ENCODE results near the gene TOM1. TPM values are rescaled to one million over a fixed set of nuclear protein-coding genes. Genes with fewer than 3 reads are reported as not detected.

TOM1 gene
- polyA plus RNA-seq, 1 of the 3 experiments (the other 2 are of a cell fraction), result 26.9 TPM

DNA sequence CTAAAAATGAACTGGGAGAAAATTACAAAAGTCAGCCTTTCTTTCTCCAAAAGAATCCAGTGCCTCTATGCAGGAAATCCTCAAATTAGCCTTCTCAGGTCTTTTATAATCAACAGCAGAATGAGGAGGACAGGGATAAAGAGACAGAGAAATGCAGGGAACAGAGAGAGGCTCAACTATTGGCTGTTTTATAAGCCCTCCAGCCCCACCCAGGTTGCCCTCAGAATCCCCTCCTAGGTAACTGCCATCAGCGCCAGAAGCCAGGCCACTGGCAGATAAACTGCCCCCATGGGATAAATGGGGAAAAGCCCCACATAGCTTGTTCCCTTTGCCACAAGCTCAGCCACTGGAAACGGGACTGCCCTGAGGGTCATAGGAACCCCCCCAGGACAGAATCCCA is 70.3 kb downstream of the TOM1 start:
- no peaks in the 10 kb centered on the region for H3K9me3 ChIP-seq
- H2AFZ ChIP-seq (ENCODE audit: low read depth), result no peak overlapping the region
- H3K36me3 ChIP-seq (replicated peaks in 1 of 2; ENCODE audit: control insufficient read depth in 1 of 2, insufficient read depth in 2 of 2, low read length in 1 of 2), result no peaks in the 10 kb centered on the region
- no peak for DNase-seq
- H3K9me2 ChIP-seq, result no peaks in the 10 kb centered on the region
- H3K9ac ChIP-seq, result no peak overlapping the region
- H3K27me3 ChIP-seq (ENCODE audit: insufficient read depth), result no peaks in the 10 kb centered on the region
- TF ChIP-seq CTCF (IDR thresholded peaks at IDR 0.05), result no peak
- no peak for TF ChIP-seq SMC3 (IDR thresholded peaks at IDR 0.05; ENCODE audit: low read depth, low read length)
- TF ChIP-seq JUND (IDR thresholded peaks at IDR 0.05), result no peak
- H3K27ac ChIP-seq (ENCODE audit: low read depth in 2 of 2, low read length in 1 of 2), result peak overlapping the region in 1 of 2 experiments; percentile 24; a peak in 1 of 4 replicates
- H3K4me3 ChIP-seq (ENCODE audit: low read depth in 2 of 2, low read length in 1 of 2), result no peak overlapping the region
- H3K4me1 ChIP-seq (ENCODE audit: control insufficient read depth in 1 of 2, insufficient read depth in 2 of 2, low read depth in 1 of 2, low read length in 1 of 2), result peaks cover 3 to 5% of the 10 kb centered on the region in 2 experiments; a peak in 3 of 4 replicates
- ChIA-PET POLR2A (no interaction called here), CTCF (interaction anchor here (0.8 to 1.7 kb wide), 3 partner anchors 11 to 213 kb away, joined by 3 to 5 read pairs (median 3); no protein-coding TSS in a partner anchor)
- H3K4me2 ChIP-seq, result no peak overlapping the region
- no peaks in the 10 kb centered on the region for H3K79me2 ChIP-seq (ENCODE audit: insufficient read depth)
- no peaks in the 10 kb centered on the region for H4K20me1 ChIP-seq (ENCODE audit: insufficient read depth)
- 80% methylated on average over 1 of the region's 2 CpGs for WGBS (ENCODE audit: low lambda C conversion rate)
- peaks cover 3% of the 10 kb centered on the region for H3F3A ChIP-seq (replicated peaks; ENCODE audit: insufficient read depth)

GRCh38 chr22:35373781-35374180 is 74.1 kb downstream of the TOM1 start:
- WGBS (ENCODE audit: low lambda C conversion rate), result 90% methylated on average over 6 of the region's 6 CpGs
- no peak overlapping the region for H2AFZ ChIP-seq (ENCODE audit: low read depth)
- ChIA-PET CTCF (no interaction called here), POLR2A (no interaction called here)
- H3K79me2 ChIP-seq (ENCODE audit: insufficient read depth), result no peaks in the 10 kb centered on the region
- H3K4me1 ChIP-seq (ENCODE audit: control insufficient read depth in 1 of 2, insufficient read depth in 2 of 2, low read depth in 1 of 2, low read length in 1 of 2), result peaks cover 8 to 13% of the 10 kb centered on the region in 2 experiments; a peak in 3 of 4 replicates
- H3K4me2 ChIP-seq, result no peak overlapping the region
- H4K20me1 ChIP-seq (ENCODE audit: insufficient read depth), result no peaks in the 10 kb centered on the region
- H3K27me3 ChIP-seq (ENCODE audit: insufficient read depth), result no peaks in the 10 kb centered on the region
- H3K9ac ChIP-seq, result no peak overlapping the region
- H3K9me2 ChIP-seq, result no peaks in the 10 kb centered on the region
- DNase-seq, result no peak
- no peaks in the 10 kb centered on the region for H3K9me3 ChIP-seq
- H3K4me3 ChIP-seq (ENCODE audit: low read depth in 2 of 2, low read length in 1 of 2), result no peak overlapping the region
- no peak overlapping the region for H3K27ac ChIP-seq (ENCODE audit: low read depth in 2 of 2, low read length in 1 of 2)
- peaks cover 12% of the 10 kb centered on the region for H3F3A ChIP-seq (replicated peaks; ENCODE audit: insufficient read depth)
- TF ChIP-seq EP300 (IDR thresholded peaks at IDR 0.05; ENCODE audit: borderline replicate concordance in 1 of 2, low read depth in 1 of 2, low read length in 1 of 2), result no peak
- no peak for TF ChIP-seq RXRA (IDR thresholded peaks at IDR 0.05; ENCODE audit: borderline replicate concordance, low read depth)
- no peak for TF ChIP-seq NRF1 (IDR thresholded peaks at IDR 0.05; ENCODE audit: low read depth, low read length)
- no peak for TF ChIP-seq JUND (IDR thresholded peaks at IDR 0.05)
- no peak for TF ChIP-seq RFX5 (IDR thresholded peaks at IDR 0.05; ENCODE audit: low read length)
- TF ChIP-seq CTCF (IDR thresholded peaks at IDR 0.05), result no peak
- no peak for TF ChIP-seq YY1 (IDR thresholded peaks at IDR 0.05; ENCODE audit: low read depth)
- TF ChIP-seq SIN3A (IDR thresholded peaks at IDR 0.05; ENCODE audit: borderline replicate concordance, low read depth, low read length), result no peak
- TF ChIP-seq SMC3 (IDR thresholded peaks at IDR 0.05; ENCODE audit: low read depth, low read length), result no peak
- TF ChIP-seq FOXM1 (IDR thresholded peaks at IDR 0.05; ENCODE audit: low read depth), result no peak
- no peak for TF ChIP-seq POLR2AphosphoS5 (IDR thresholded peaks at IDR 0.05; ENCODE audit: low read depth, low read length)
- no peaks in the 10 kb centered on the region for H3K36me3 ChIP-seq (replicated peaks in 1 of 2; ENCODE audit: control insufficient read depth in 1 of 2, insufficient read depth in 2 of 2, low read length in 1 of 2)

All from SK-N-SH (cell line).